ENCODE results near the gene VSTM2B. TPM values are rescaled to one million over a fixed set of nuclear protein-coding genes. Genes with fewer than 3 reads are reported as not detected.
A peak's percentile ranks its signal among the peaks of the same experiment; 100 is the strongest.

VSTM2B gene
- total RNA-seq, 1 experiment from 2014 or later, result not detected

- no peak overlapping the region for H3K4me3 ChIP-seq
- H3K4me1 ChIP-seq, result peaks cover 4% of the 10 kb centered on the region; the same call in 1 of the 2 replicates
- no peak for DNase-seq
- H3K9me3 ChIP-seq (replicated peaks), result no peaks in the 10 kb centered on the region; the same call in 1 of the 2 replicates
- no peak overlapping the region for H3K27ac ChIP-seq
- H3K36me3 ChIP-seq, result no peaks in the 10 kb centered on the region
- peaks cover 17% of the 10 kb centered on the region for H3K27me3 ChIP-seq
These were observed 22.5 kb upstream of the VSTM2B start for GRCh38 chr19:29503140-29503758.

- DNase-seq, result no peak
- no peaks in the 10 kb centered on the region; the same call in 1 of the 2 replicates for H3K9me3 ChIP-seq (replicated peaks)
These were observed 22.0 kb upstream of the VSTM2B start for GRCh38 chr19:29503785-29504184.

GRCh38 chr19:29504454-29504853 is 21.3 kb upstream of the VSTM2B start:
- no peaks in the 10 kb centered on the region; the same call in 1 of the 2 replicates for H3K9me3 ChIP-seq (replicated peaks)
- no peak overlapping the region for H3K27ac ChIP-seq
- peaks cover 10% of the 10 kb centered on the region for H3K27me3 ChIP-seq
- no peaks in the 10 kb centered on the region for H3K36me3 ChIP-seq
- DNase-seq, result no peak
- peaks cover 4% of the 10 kb centered on the region; the same call in 1 of the 2 replicates for H3K4me1 ChIP-seq
- no peak overlapping the region for H3K4me3 ChIP-seq

More at GRCh38 chr19:29503785-29504184, 22.0 kb upstream of the VSTM2B start:
- no peak overlapping the region for H3K27ac ChIP-seq
- no peaks in the 10 kb centered on the region for H3K36me3 ChIP-seq
- H3K4me1 ChIP-seq, result peaks cover 4% of the 10 kb centered on the region; the same call in 1 of the 2 replicates
- H3K27me3 ChIP-seq, result peaks cover 11% of the 10 kb centered on the region
- no peak overlapping the region for H3K4me3 ChIP-seq

- no peak overlapping the region for H3K4me3 ChIP-seq
- H3K36me3 ChIP-seq, result no peaks in the 10 kb centered on the region
- no peaks in the 10 kb centered on the region; the same call in 1 of the 2 replicates for H3K9me3 ChIP-seq (replicated peaks)
- no peak overlapping the region for H3K27ac ChIP-seq
- H3K4me1 ChIP-seq, result peaks cover 4% of the 10 kb centered on the region; the same call in 1 of the 2 replicates
- H3K27me3 ChIP-seq, result peaks cover 10% of the 10 kb centered on the region
- peak; percentile 73 to 75 for DNase-seq
These were observed 20.5 kb upstream of the VSTM2B start for GRCh38 chr19:29505097-29505824.

- H3K9me3 ChIP-seq (replicated peaks), result no peaks in the 10 kb centered on the region; the same call in 1 of the 2 replicates
- no peak for DNase-seq
- H3K4me3 ChIP-seq, result no peak overlapping the region
- no peaks in the 10 kb centered on the region for H3K36me3 ChIP-seq
- H3K4me1 ChIP-seq, result peaks cover 4% of the 10 kb centered on the region; the same call in 1 of the 2 replicates
- H3K27me3 ChIP-seq, result peaks cover 15% of the 10 kb centered on the region
- no peak overlapping the region for H3K27ac ChIP-seq
These were observed 19.2 kb upstream of the VSTM2B start for GRCh38 chr19:29506619-29506911.

GRCh38 chr19:29507081-29507860 is 18.5 kb upstream of the VSTM2B start:
- no peak overlapping the region for H3K4me3 ChIP-seq
- peaks cover 15% of the 10 kb centered on the region for H3K27me3 ChIP-seq
- no peaks in the 10 kb centered on the region for H3K36me3 ChIP-seq
- H3K27ac ChIP-seq, result no peak overlapping the region
- H3K4me1 ChIP-seq, result peaks cover 4% of the 10 kb centered on the region; the same call in 1 of the 2 replicates
- no peaks in the 10 kb centered on the region; the same call in 1 of the 2 replicates for H3K9me3 ChIP-seq (replicated peaks)
- no peak for DNase-seq

GRCh38 chr19:29508181-29508580 is 17.6 kb upstream of the VSTM2B start:
- Histone ChIP-seq H3K27me3 (peaks cover 15% of the 10 kb centered on the region; the same call in 1 of the 2 replicates), H3K36me3 (no peaks in the 10 kb centered on the region), H3K4me3 (no peak overlapping the region), H3K9me3 (replicated peaks) (no peaks in the 10 kb centered on the region; the same call in 1 of the 2 replicates), H3K27ac (no peak overlapping the region), H3K4me1 (peaks cover 4% of the 10 kb centered on the region; the same call in 1 of the 2 replicates)
- DNase-seq, result no peak

GRCh38 chr19:29509456-29509855 is 16.3 kb upstream of the VSTM2B start:
- no peak for DNase-seq
- Histone ChIP-seq H3K27ac (no peak overlapping the region), H3K27me3 (peaks cover 6% of the 10 kb centered on the region; the same call in 1 of the 2 replicates), H3K4me3 (no peak overlapping the region), H3K36me3 (no peaks in the 10 kb centered on the region), H3K9me3 (replicated peaks) (no peaks in the 10 kb centered on the region; the same call in 1 of the 2 replicates), H3K4me1 (peaks cover 4% of the 10 kb centered on the region; the same call in 1 of the 2 replicates)

GRCh38 chr19:29510701-29511265 is 15.0 kb upstream of the VSTM2B start:
- Histone ChIP-seq H3K4me1 (no peaks in the 10 kb centered on the region), H3K4me3 (no peak overlapping the region)

GRCh38 chr19:29511768-29512167 is 14.0 kb upstream of the VSTM2B start:
- H3K36me3 ChIP-seq, result no peaks in the 10 kb centered on the region
- H3K9me3 ChIP-seq (replicated peaks), result no peaks in the 10 kb centered on the region; the same call in 1 of the 2 replicates
- H3K4me1 ChIP-seq, result no peaks in the 10 kb centered on the region
- no peak for DNase-seq
- H3K4me3 ChIP-seq, result no peak overlapping the region
- H3K27ac ChIP-seq, result no peak overlapping the region
- H3K27me3 ChIP-seq, result peaks cover 12% of the 10 kb centered on the region; the same call in 1 of the 2 replicates

More at GRCh38 chr19:29510701-29511265, 15.0 kb upstream of the VSTM2B start:
- no peak for DNase-seq
- Histone ChIP-seq H3K27ac (no peak overlapping the region), H3K9me3 (replicated peaks) (no peaks in the 10 kb centered on the region; the same call in 1 of the 2 replicates), H3K36me3 (no peaks in the 10 kb centered on the region), H3K27me3 (peaks cover 5% of the 10 kb centered on the region; the same call in 1 of the 2 replicates)

GRCh38 chr19:29512748-29513147 is 13.0 kb upstream of the VSTM2B start:
- H3K27me3 ChIP-seq, result peaks cover 12% of the 10 kb centered on the region; the same call in 1 of the 2 replicates

GRCh38 chr19:29514525-29515232 is 11.1 kb upstream of the VSTM2B start:
- no peaks in the 10 kb centered on the region for H3K4me1 ChIP-seq
- H3K27ac ChIP-seq, result no peak overlapping the region
- peak in 1 of 2 experiments; percentile 16 for DNase-seq
- H3K36me3 ChIP-seq, result no peaks in the 10 kb centered on the region
- no peaks in the 10 kb centered on the region for H3K9me3 ChIP-seq (replicated peaks)
- no peak overlapping the region for H3K4me3 ChIP-seq
- peaks cover 15% of the 10 kb centered on the region; the same call in 1 of the 2 replicates for H3K27me3 ChIP-seq

More at GRCh38 chr19:29512748-29513147, 13.0 kb upstream of the VSTM2B start:
- H3K9me3 ChIP-seq (replicated peaks), result no peaks in the 10 kb centered on the region; the same call in 1 of the 2 replicates
- no peaks in the 10 kb centered on the region for H3K36me3 ChIP-seq
- no peaks in the 10 kb centered on the region for H3K4me1 ChIP-seq
- H3K4me3 ChIP-seq, result no peak overlapping the region
- DNase-seq, result no peak
- no peak overlapping the region for H3K27ac ChIP-seq

GRCh38 chr19:29515233-29515619 is 10.6 kb upstream of the VSTM2B start:
- H3K27ac ChIP-seq, result no peak overlapping the region
- no peaks in the 10 kb centered on the region for H3K4me1 ChIP-seq
- no peaks in the 10 kb centered on the region for H3K36me3 ChIP-seq
- no peak for DNase-seq
- peaks cover 18% of the 10 kb centered on the region; the same call in 1 of the 2 replicates for H3K27me3 ChIP-seq
- no peak overlapping the region for H3K4me3 ChIP-seq
- no peaks in the 10 kb centered on the region for H3K9me3 ChIP-seq (replicated peaks)
